DMS 273 (cell line): Measurements from ENCODE around the gene ADAMTS19.
A peak's percentile ranks its signal among the peaks of the same experiment; 100 is the strongest.

Source experiments
- DNase-seq: peaks from one replicate; lab custom pipeline; 2025; ENCODE audit not compliant: unreplicated experiment; lab: John Stamatoyannopoulos, UW

Gene ADAMTS19

GRCh38 chr5:129763651-129764050, 303.6 kb downstream of the ADAMTS19 start:
- DNase-seq, result no peak

GRCh38 chr5:129766798-129767197, 306.7 kb downstream of the ADAMTS19 start:
- no peak for DNase-seq

GRCh38 chr5:129767927-129768380, 307.9 kb downstream of the ADAMTS19 start:
- peak; percentile 93 for DNase-seq

- DNase-seq, result no peak
Observed at GRCh38 chr5:129768735-129769134, 308.6 kb downstream of the ADAMTS19 start.

GRCh38 chr5:129770024-129770820, 310.1 kb downstream of the ADAMTS19 start:
- DNase-seq, result no peak

- peak; percentile 65 for DNase-seq
Observed at GRCh38 chr5:129771058-129771838, 311.1 kb downstream of the ADAMTS19 start.

GRCh38 chr5:129773376-129773775, 313.3 kb downstream of the ADAMTS19 start:
- no peak for DNase-seq

GRCh38 chr5:129781594-129781993, 321.5 kb downstream of the ADAMTS19 start:
- DNase-seq, result no peak
